NK-92 (cell line): ENCODE data around the gene ZNF470.

Experiments
- DNase-seq: peaks from one replicate; lab custom pipeline; 2025; ENCODE audit not compliant: unreplicated experiment; lab: John Stamatoyannopoulos, UW

The ZNF470 gene

GRCh38 chr19:56608274-56608964 is 41.2 kb downstream of the ZNF470 start:
- no peak for DNase-seq

GRCh38 chr19:56611288-56611687 is 44.0 kb downstream of the ZNF470 start:
- no peak for DNase-seq

GRCh38 chr19:56612737-56613136 is 45.5 kb downstream of the ZNF470 start:
- no peak for DNase-seq

DNA sequence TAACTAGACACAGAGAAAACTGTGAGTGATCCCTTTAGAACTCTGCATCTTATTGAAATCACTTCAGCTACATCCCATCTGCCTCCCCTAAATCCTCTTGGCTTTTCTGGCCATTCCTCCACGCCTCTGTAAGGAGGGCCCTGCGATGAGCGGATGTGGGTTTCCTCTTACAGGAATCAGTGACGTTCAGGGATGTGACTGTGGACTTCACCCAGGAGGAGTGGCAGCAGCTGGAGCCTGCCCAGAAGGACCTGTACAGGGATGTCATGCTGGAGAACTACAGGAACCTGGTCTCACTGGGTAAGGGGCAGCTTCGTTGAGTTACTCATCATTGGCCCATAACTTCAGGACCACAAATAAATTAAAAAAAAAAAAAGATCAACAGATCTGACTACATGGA is 46.4 kb downstream of the ZNF470 start:
- no peak for DNase-seq

DNA sequence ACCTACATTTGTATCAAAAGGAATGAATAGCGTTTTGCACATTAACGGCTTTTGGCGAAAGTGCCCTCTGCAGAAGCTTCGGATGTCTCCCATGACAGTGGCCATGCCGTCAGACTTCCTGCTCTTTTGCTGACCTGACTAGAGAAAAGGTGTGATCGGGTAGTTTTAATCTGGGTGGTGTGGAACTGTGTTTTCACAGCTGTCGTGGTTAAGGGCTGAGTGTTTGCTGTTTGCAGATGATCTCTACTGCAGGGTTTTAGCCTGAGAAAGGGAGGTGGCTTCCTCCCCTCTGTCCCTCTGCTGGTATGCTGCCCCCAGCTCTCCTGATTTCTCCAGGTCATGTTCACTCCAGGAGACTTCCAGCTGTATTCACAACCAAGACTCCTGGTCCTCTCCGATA is 50.3 kb downstream of the ZNF470 start:
- DNase-seq: no peak

- no peak for DNase-seq
Observed at GRCh38 chr19:56619121-56619520, 51.9 kb downstream of the ZNF470 start.

- no peak for DNase-seq
Observed at GRCh38 chr19:56622374-56622773, 55.1 kb downstream of the ZNF470 start.

DNA sequence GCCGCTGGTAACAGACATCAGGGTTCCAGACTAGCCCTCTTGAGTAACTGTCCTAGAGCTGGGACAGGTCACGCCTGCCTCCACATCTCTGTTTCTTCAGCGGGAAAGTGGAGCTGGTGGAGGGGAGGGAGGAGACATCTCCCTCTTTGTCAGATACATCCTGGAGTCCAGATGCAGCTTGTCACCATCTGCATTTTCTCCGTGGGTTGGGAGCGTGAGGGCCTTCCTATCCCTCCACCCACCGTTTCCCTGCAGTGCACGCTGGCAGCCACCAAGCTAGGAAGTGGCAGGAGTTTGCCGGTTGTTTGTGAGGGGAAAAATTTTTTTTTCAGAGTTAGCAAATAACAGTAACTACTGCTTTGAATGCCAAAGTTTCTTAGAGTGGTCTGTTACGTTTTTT is 55.7 kb downstream of the ZNF470 start:
- DNase-seq: no peak

- no peak for DNase-seq
Observed at GRCh38 chr19:56625708-56626107, 58.4 kb downstream of the ZNF470 start.

- DNase-seq: no peak
Observed at GRCh38 chr19:56633021-56633420, 65.8 kb downstream of the ZNF470 start.

DNA sequence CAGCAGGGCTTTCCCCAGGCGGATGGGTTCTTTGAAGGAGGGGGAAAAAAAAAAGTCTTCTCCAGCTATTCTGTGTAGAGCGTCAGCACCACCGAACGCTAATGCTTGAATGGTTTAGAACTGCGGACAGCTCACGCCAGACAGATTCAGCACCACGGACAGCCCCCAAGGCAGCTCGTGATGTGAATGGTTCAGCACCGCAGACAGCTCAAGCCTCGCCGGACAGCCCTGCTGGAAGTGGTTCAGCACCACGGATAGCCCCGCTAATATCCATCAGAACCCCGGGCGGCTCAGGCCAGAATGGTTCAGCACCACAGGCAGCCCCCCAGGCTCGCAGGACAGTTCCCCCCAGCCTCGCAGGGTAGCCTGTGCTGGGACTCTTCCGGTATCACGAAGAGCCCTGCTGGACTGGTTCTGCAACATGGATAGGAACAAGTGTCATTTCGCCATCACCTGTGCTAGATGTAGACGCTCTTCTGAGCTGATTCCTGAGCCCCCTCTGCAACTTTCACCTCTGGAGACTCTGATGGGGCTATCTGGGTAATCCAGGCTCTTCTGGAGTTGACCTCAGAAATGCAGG is 70.8 kb downstream of the ZNF470 start:
- no peak for DNase-seq
